ENCODE results near the gene YAP1. TPM values are rescaled to one million over a fixed set of nuclear protein-coding genes. Genes with fewer than 3 reads are reported as not detected.
A peak's percentile ranks its signal among the peaks of the same experiment; 100 is the strongest.

YAP1 gene
- total and polyA plus RNA-seq, 2 of the 4 experiments (the other 2 are of a cell fraction), result 121 to 251 TPM

DNA sequence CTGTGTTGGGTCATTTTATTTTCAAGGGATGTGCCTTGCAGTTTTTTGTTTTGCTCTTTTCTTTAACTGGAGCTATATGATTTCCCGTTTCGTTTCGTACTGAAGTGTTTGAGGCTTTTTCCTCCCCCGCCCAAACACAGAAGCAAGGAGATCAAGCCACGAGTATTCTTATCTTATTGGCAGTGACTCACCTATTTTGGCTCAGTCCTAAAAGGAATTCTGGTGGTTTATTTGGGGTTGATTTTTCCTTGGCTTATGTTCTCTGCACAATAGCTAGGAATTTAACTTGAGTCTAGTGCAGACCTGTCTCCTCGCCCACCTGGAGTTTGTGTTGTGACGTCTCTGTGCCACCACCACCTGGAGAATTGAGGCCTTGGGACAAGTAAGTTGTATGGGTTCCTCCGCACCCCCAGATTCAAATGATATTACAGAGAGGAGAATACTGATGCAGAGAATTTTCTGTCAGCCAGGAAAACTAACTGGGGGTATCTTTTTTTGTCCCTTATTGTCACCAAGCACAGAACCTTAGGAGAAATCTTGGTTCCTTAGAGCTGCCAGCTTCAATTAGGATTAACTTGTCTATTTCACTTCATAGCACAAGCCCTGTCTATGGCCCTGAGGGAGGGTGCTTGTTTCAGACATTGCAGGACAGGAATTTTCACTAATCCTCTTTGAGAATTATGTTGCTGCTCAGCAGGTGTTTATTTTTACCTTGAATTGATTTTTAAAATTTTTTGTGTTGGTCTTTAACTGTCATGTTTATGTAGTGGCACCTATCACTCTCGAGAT is 116.6 kb downstream of the YAP1 start:
- H3K36me3 ChIP-seq (ENCODE audit: control insufficient read depth, insufficient read depth, low read length), result peaks cover 27% of the 10 kb centered on the region
- H2AFZ ChIP-seq (replicated peaks; ENCODE audit: low read length, poor library complexity), result no peak overlapping the region
- 0 out of 2 replicates have a peak overlapping the region, but pooled peaks have one; percentile 26 for H2BK120ac ChIP-seq (ENCODE audit: low read depth, low read length)
- peak overlapping the region in 1 of 2 experiments; percentile 50; a peak in 2 of 4 replicates for H4K8ac ChIP-seq (ENCODE audit: low read depth in 2 of 2, low read length in 2 of 2)
- peak; percentile 13 for ATAC-seq (ENCODE audit: low read depth)
- peak overlapping the region; percentile 91 for H2BK5ac ChIP-seq (ENCODE audit: low read depth, low read length, poor library complexity, severe bottlenecking)
- peak overlapping the region; percentile 63; the same call in 1 of the 2 replicates for H3K4ac ChIP-seq (ENCODE audit: low read depth, low read length)
- H4K91ac ChIP-seq (ENCODE audit: insufficient read depth, low read depth, low read length), result no peak overlapping the region
- POLR2A ChIA-PET (ENCODE audit: unreplicated experiment), result interaction anchor here (0.6 kb wide), 1 partner anchor 116 kb away, joined by 3 read pairs; no protein-coding TSS in a partner anchor
- no peaks in the 10 kb centered on the region for H3K9me3 ChIP-seq (ENCODE audit: control insufficient read depth, insufficient read depth, low read length)
- H2BK20ac ChIP-seq (ENCODE audit: low read depth, low read length), result no peak overlapping the region
- H4K5ac ChIP-seq (ENCODE audit: low read depth, low read length), result no peak overlapping the region
- peak overlapping the region; percentile 57 for H3K4me2 ChIP-seq (ENCODE audit: low read depth, low read length)
- peaks cover 14% of the 10 kb centered on the region for H3K4me1 ChIP-seq (ENCODE audit: control insufficient read depth, insufficient read depth, low read length)
- H3K23ac ChIP-seq (ENCODE audit: low read depth, low read length), result peak overlapping the region; percentile 79; the same call in 1 of the 2 replicates
- TF ChIP-seq MXI1 (IDR thresholded peaks at IDR 0.05; ENCODE audit: borderline replicate concordance, low read depth, low read length) (no peak), RAD21 (IDR thresholded peaks at IDR 0.05; ENCODE audit: low read length) (peak; percentile 3; the same call in 1 of the 2 replicates), FOS (IDR thresholded peaks at IDR 0.05; ENCODE audit: low read depth, low read length) (peak; percentile 76)
- in situ Hi-C loops (cut with MboI; ENCODE audit: low sequenced_read_pairs) (loop anchor here (25.0 kb wide), 1 partner anchor 365 kb away; no protein-coding TSS in a partner anchor), dilution Hi-C loops (cut with HindIII; ENCODE audit: low sequenced_read_pairs, unreplicated experiment) (no loop called here), intact Hi-C loops (cut with micrococcal nuclease) (loop anchor here (2.0 to 10.0 kb wide), 3 partner anchors 90 to 362 kb away; partner anchors contain the start of gene YAP1)
- no peak overlapping the region; the same call in 2 of the 3 replicates for H2BK15ac ChIP-seq (ENCODE audit: low read depth, low read length)
- CTCF ChIA-PET, result interaction anchor here (0.7 kb wide), 1 partner anchor 439 kb away, joined by 4 read pairs; no protein-coding TSS in a partner anchor
- peak overlapping the region; percentile 51; the same call in 1 of the 2 replicates for H3K9ac ChIP-seq (ENCODE audit: low read depth, low read length)
- peaks cover 36 to 43% of the 10 kb centered on the region in 2 experiments for H3K79me1 ChIP-seq (ENCODE audit: low read depth in 1 of 2, low read length in 2 of 2)
- peak overlapping the region; percentile 63; the same call in 1 of the 2 replicates for H3K27ac ChIP-seq (ENCODE audit: insufficient read depth, low read length)
- peak overlapping the region; percentile 64; the same call in 1 of the 2 replicates for H3K56ac ChIP-seq (ENCODE audit: extremely low read depth, insufficient read depth, low read length)
- peak overlapping the region; percentile 11; the same call in 1 of the 2 replicates for H3K4me3 ChIP-seq (ENCODE audit: insufficient read depth, low read depth, low read length)
- whole genome bisulfite sequencing, 2 experiments (ENCODE audit: extremely low coverage in 2 of 2, insufficient read length in 1 of 2), result no CpG with 5 or more reads among the region's 9 CpGs
- BruUV-seq (replicated peaks), result no TSS peak
- H3K27me3 ChIP-seq (ENCODE audit: control insufficient read depth, insufficient read depth, low read length), result no peaks in the 10 kb centered on the region
- H4K20me1 ChIP-seq (ENCODE audit: insufficient read depth, low read length), result peaks cover 16% of the 10 kb centered on the region
- DNase-seq, result peak; percentile 88
- peak overlapping the region; percentile 76; the same call in 1 of the 2 replicates for H2AK5ac ChIP-seq (ENCODE audit: low read depth, low read length)
- H3K18ac ChIP-seq (ENCODE audit: low read depth, low read length), result peak overlapping the region; percentile 69; the same call in 1 of the 2 replicates
- peak overlapping the region; percentile 85 for H2AK9ac ChIP-seq (replicated peaks; ENCODE audit: low read depth, low read length, poor library complexity)
- peak overlapping the region; percentile 29; the same call in 1 of the 2 replicates for H3K14ac ChIP-seq (replicated peaks; ENCODE audit: low read depth, low read length)
- peaks cover 12% of the 10 kb centered on the region for H3K9me1 ChIP-seq (ENCODE audit: insufficient read depth, low read length)
